Heart right ventricle (tissue), 16 donors: Measurements from ENCODE around the gene BCAN. TPM values are rescaled to one million over a fixed set of nuclear protein-coding genes. Genes with fewer than 3 reads are reported as not detected.

ENCODE experiments used
- ATAC-seq, 8 donors: fragments of 200-7000 bp; cut with Tn5 transposase; one replicate each; pipeline ENCODE4 v1.9.1; 2020; ENCODE audit warnings: mild to moderate bottlenecking in 8 of 8, moderate library complexity in 8 of 8, moderate number of reproducible peaks in 1 of 8
- DNase-seq, 2 donors: peaks; one replicate each; pipeline ENCODE4 v3.0.0-alpha.2; 2020
- H3K27ac ChIP-seq, 10 donors: fragments of 200-600 bp; sonication (generic) in 2 of 10; one replicate each; pipeline versions ENCODE4 v1.5.0 to v1.8.0; 2020 to 2022; ENCODE audit warnings: mild to moderate bottlenecking in 3 of 10
- H3K27me3 ChIP-seq, 7 donors: fragments of 200-600 bp; one replicate each; pipeline ENCODE4 v1.8.0; 2021 to 2022; ENCODE audit warnings: mild to moderate bottlenecking in 2 of 7
- H3K36me3 ChIP-seq, 9 donors: fragments of 200-600 bp; sonication (generic) in 1 of 9; one replicate each; pipeline versions ENCODE4 v1.5.0 to v1.8.0; 2020 to 2022; ENCODE audit warnings: mild to moderate bottlenecking in 2 of 9
- H3K4me1 ChIP-seq, 9 donors: fragments of 200-600 bp; sonication (generic) in 1 of 9; one replicate each; pipeline versions ENCODE4 v1.5.0 to v1.8.0; 2020 to 2022; ENCODE audit warnings: mild to moderate bottlenecking in 4 of 9
- H3K4me3 ChIP-seq, 10 donors: fragments of 200-600 bp; sonication (generic) in 2 of 10; one replicate each; pipeline versions ENCODE4 v1.5.0 to v1.8.0; 2020 to 2022; ENCODE audit warnings: mild to moderate bottlenecking in 7 of 10, moderate library complexity in 2 of 10
- H3K9me3 ChIP-seq, 11 donors: fragments of 200-600 bp in 10 of 11; sonication (generic) in 2 of 11; one replicate each; pipeline versions ENCODE4 v1.5.0 to v1.8.0; 2013 to 2022; ENCODE audit warnings: mild to moderate bottlenecking in 2 of 11, control low read depth in 1 of 11, moderate library complexity in 1 of 11
- CTCF ChIP-seq, 9 donors: fragments of 200-600 bp; sonication (generic) in 2 of 9; IDR thresholded peaks; one replicate each; pipeline versions ENCODE4 v1.5.0 to v1.8.0; 2021 to 2022; ENCODE audit warnings: antibody characterized with exemption in 9 of 9, mild to moderate bottlenecking in 5 of 9, moderate library complexity in 1 of 9
- WGBS, 2 donors: extraction: QIAGEN DNeasy Blood & Tissue Kit; methylation state at CpG; one replicate each; pipeline ENCODE4 v1.1.7; 2013; ENCODE audit warnings: inconsistent platforms in 1 of 2; 5-methylcytosine and 5-hydroxymethylcytosine counted together
- intact Hi-C, 10 donors: fragments of 100-400 bp; cut with DNase I; formaldehyde crosslinking; loops; one replicate each; pipeline versions ENCODE4 v1.11.1 to v1.14.2; 2022
- polyA plus RNA-seq, 2 donors: library from polyadenylated mRNA; stranded (reverse); fragments of 200-250 nt; gene quantifications; one replicate each; pipeline ENCODE4 v1.2.3, GENCODE V29; 2013
- total RNA-seq, 10 donors: library from RNA; stranded (reverse); fragmentation: NEBNext Ultra II Directional in 3 of 10; extraction: Animal tissue kit (Norgen Biotek cat#: 25700) in 3 of 10; gene quantifications; one replicate each; pipeline versions ENCODE4 v1.2.1 to v1.2.4, GENCODE V29; 2021 to 2023
- donor health status: Arrhythmogenic right ventricular cardiomyopathy.
- donor health status: ischemic (EF 13 %, LVEDD 7.1; RV severe dilation, severe dysfunction).
- donor health status: healthy with polysubstance abuse.
- donor health status: DM: no; HTN: yes; CAD: no.
- donor health status: DM: no; HTN: no; CAD: no.
- donor health status: ischemic (EF 25% LVEDD 6.9; RV normal size, moderate dysfunction).
- donor health status: ischemic (EF 25% LVEDD 5.7; RV mildly dilated, moderate dysfunction).
- donor health status: healthy.
- donor health status: DM: yes; HTN: yes; CAD: no.
- donor health status: Ischemic cardiomyopathy.
- donor health status: ischemic (EF 35%, LVEDD 5.7; RV mildly dilated, moderate dysfunction).
- donor health status: nonischemic (EF 11% LVEDD 7.7; RV severe dilation, severe dysfunction).
- donor health status: DM: yes; HTN: yes; CAD: no.
- donor health status: PGD.
- donor health status: ischemic (EF 29% LVEDD 5.4; RV normal size, mild dysfunction).
- donor health status: nonischemic (EF 23%, LVEDD 6.1; RV moderate dilation, normal function).

The BCAN gene
- total and polyA plus RNA-seq, 12 donors, result 0.14 to 0.52 (median 0.24) TPM; not detected in 4

GRCh38 chr1:156648496-156648895, 6.6 kb downstream of the BCAN start:
- no peak for ATAC-seq
- H3K4me1 ChIP-seq, result no peaks in the 10 kb centered on the region
- TF ChIP-seq CTCF (IDR thresholded peaks at IDR 0.05), result no peak
- DNase-seq, result no peak
- WGBS, 2 donors, result 83% methylated on average over 10 of the region's 10 CpGs
- no peaks in the 10 kb centered on the region for H3K9me3 ChIP-seq
- H3K36me3 ChIP-seq, result no peaks in the 10 kb centered on the region
- no peak overlapping the region for H3K27ac ChIP-seq
- H3K4me3 ChIP-seq, result no peak overlapping the region
- intact Hi-C loops, result no loop called here
- peaks cover 0 to 74% (median 62%) of the 10 kb centered on the region in 7 donors for H3K27me3 ChIP-seq

- Histone ChIP-seq H3K4me3 (no peak overlapping the region), H3K4me1 (no peaks in the 10 kb centered on the region), H3K27ac (no peak overlapping the region), H3K27me3 (peaks cover 0 to 73% (median 65%) of the 10 kb centered on the region in 7 donors), H3K9me3 (no peaks in the 10 kb centered on the region), H3K36me3 (no peaks in the 10 kb centered on the region)
- no peak for ATAC-seq
- no peak for DNase-seq
- TF ChIP-seq CTCF (IDR thresholded peaks at IDR 0.05), result no peak
- intact Hi-C loops, result no loop called here
- WGBS, 2 donors, result 7 to 29% methylated on average over 2 of the region's 2 CpGs
These were observed 7.0 kb downstream of the BCAN start for GRCh38 chr1:156648951-156649350.

- Histone ChIP-seq H3K36me3 (no peaks in the 10 kb centered on the region), H3K9me3 (no peaks in the 10 kb centered on the region), H3K27me3 (peaks cover 0 to 73% (median 52%) of the 10 kb centered on the region in 7 donors), H3K4me1 (peaks cover 8 to 12% (median 10%) of the 10 kb centered on the region in 9 donors), H3K4me3 (no peak overlapping the region), H3K27ac (no peak overlapping the region)
- 47 to 51% methylated on average over 16 of the region's 16 CpGs for WGBS, 2 donors
- no peak for TF ChIP-seq CTCF (IDR thresholded peaks at IDR 0.05)
- no peak for ATAC-seq
- intact Hi-C loops, result loop anchor here in 1 of 10 donors (10.0 kb wide), 1 partner anchor 268 kb away; no protein-coding TSS in a partner anchor
- DNase-seq, result no peak
These were observed 10.4 kb downstream of the BCAN start for GRCh38 chr1:156652131-156652991.

GRCh38 chr1:156652992-156653355, 11.1 kb downstream of the BCAN start:
- no peaks in the 10 kb centered on the region for H3K36me3 ChIP-seq
- DNase-seq, result no peak
- H3K4me3 ChIP-seq, result no peak overlapping the region
- TF ChIP-seq CTCF (IDR thresholded peaks at IDR 0.05), result no peak
- no peak for ATAC-seq
- H3K27me3 ChIP-seq, result peaks cover 0 to 73% (median 47%) of the 10 kb centered on the region in 7 donors
- H3K4me1 ChIP-seq, result peaks cover 8 to 17% (median 16%) of the 10 kb centered on the region in 9 donors
- no peaks in the 10 kb centered on the region for H3K9me3 ChIP-seq
- 83 to 84% methylated on average over 9 of the region's 9 CpGs for WGBS, 2 donors
- intact Hi-C loops, result loop anchor here in 1 of 10 donors (10.0 kb wide), 1 partner anchor 268 kb away; no protein-coding TSS in a partner anchor
- no peak overlapping the region for H3K27ac ChIP-seq
